HEK293 (cell line): ENCODE measurements around the gene GSG1L.

Source experiments
- CTCF ChIA-PET: fragments of 350-600 bp; formaldehyde crosslinking; extraction: SDS; loops from one replicate; lab custom pipeline; 2021; ENCODE audit warnings: antibody characterized with exemption; lab: Yijun Ruan, JAX
- POLR2A ChIA-PET: fragments of 300-600 bp; formaldehyde crosslinking; extraction: SDS; loops from one replicate; lab custom pipeline; 2020; ENCODE audit warnings: antibody characterized with exemption, inconsistent platforms; lab: Yijun Ruan, JAX
- H3K27ac ChIP-seq: fragments of 200-500 bp; sonication (Bioruptor generic); 2 replicates; pipeline ENCODE4 v1.5.1; 2014; ENCODE audit warnings: low read depth, low read length, control low read depth, inconsistent platforms; ENCODE audit errors: extremely low read depth
- H3K36me3 ChIP-seq, 2 experiments: fragments of 200-500 bp in 1 of 2; sonication (Bioruptor generic) in 1 of 2; 1 replicate in 1 of 2; 2 replicates in 1 of 2; pipeline ENCODE4 v1.5.1; 2014 to 2017; ENCODE audit warnings: inconsistent platforms in 2 of 2, low read length in 2 of 2; ENCODE audit not compliant: control insufficient read depth in 2 of 2, insufficient read depth in 1 of 2
- H3K4me1 ChIP-seq: fragments of 200-500 bp; sonication (Bioruptor generic); 2 replicates; pipeline ENCODE4 v1.5.1; 2014; ENCODE audit warnings: mild to moderate bottlenecking, low read length, inconsistent platforms; ENCODE audit not compliant: control insufficient read depth, insufficient read depth
- H3K4me3 ChIP-seq: 2 replicates; pipeline ENCODE4 v1.5.1; 2011; ENCODE audit warnings: low read depth, mild to moderate bottlenecking, control low read depth, low read length, moderate library complexity
- H3K9me3 ChIP-seq: fragments of 200-500 bp; sonication (Bioruptor generic); 2 replicates; pipeline ENCODE4 v1.5.1; 2014; ENCODE audit warnings: low read depth, low read length, inconsistent platforms; ENCODE audit not compliant: control insufficient read depth, insufficient read depth
- BCL11A ChIP-seq: fragments of 450-650 bp; formaldehyde crosslinking; IDR thresholded peaks from 2 replicates; pipeline ENCODE4 v1.5.1; 2016; ENCODE audit warnings: low read depth, missing biosample characterization, missing genetic modification characterization
- FEZF1 ChIP-seq: fragments of 450-650 bp; formaldehyde crosslinking; IDR thresholded peaks from 2 replicates; pipeline ENCODE4 v1.5.1; 2016; ENCODE audit warnings: missing biosample characterization, missing genetic modification characterization
- HOXC10 ChIP-seq: sonication (generic); formaldehyde crosslinking; IDR thresholded peaks from 2 replicates; pipeline ENCODE4 v1.8.1; 2023; ENCODE audit warnings: mild to moderate bottlenecking, missing genetic modification reagents
- KLF10 ChIP-seq: fragments of 450-650 bp; IDR thresholded peaks from 2 replicates; pipeline ENCODE4 v1.5.1; 2018; ENCODE audit warnings: missing biosample characterization, mild to moderate bottlenecking, missing genetic modification characterization
- KLF8 ChIP-seq: fragments of 450-650 bp; formaldehyde crosslinking; IDR thresholded peaks from 2 replicates; pipeline ENCODE4 v1.5.1; 2016; ENCODE audit warnings: missing biosample characterization, missing genetic modification characterization
- MEIS1 ChIP-seq: sonication (generic); formaldehyde crosslinking; IDR thresholded peaks from 2 replicates; pipeline ENCODE4 v1.8.1; 2022; ENCODE audit warnings: missing genetic modification reagents, mild to moderate bottlenecking, borderline replicate concordance
- TCF7L2 ChIP-seq: IDR thresholded peaks from 2 replicates; pipeline ENCODE4 v1.6.1; 2011; ENCODE audit warnings: low read depth, mild to moderate bottlenecking, inconsistent platforms, low read length, moderate library complexity, borderline replicate concordance
- WT1 ChIP-seq: fragments of 450-650 bp; formaldehyde crosslinking; IDR thresholded peaks from 2 replicates; pipeline ENCODE4 v1.5.1; 2016; ENCODE audit warnings: missing biosample characterization, missing genetic modification characterization
- ZNF202 ChIP-seq: fragments of 450-650 bp; formaldehyde crosslinking; IDR thresholded peaks from 2 replicates; pipeline ENCODE4 v1.5.1; 2016; ENCODE audit warnings: missing biosample characterization, missing genetic modification characterization, borderline replicate concordance
- ZNF248 ChIP-seq: fragments of 450-650 bp; formaldehyde crosslinking; IDR thresholded peaks from 2 replicates; pipeline ENCODE4 v1.5.1; 2017; ENCODE audit warnings: missing biosample characterization, missing genetic modification characterization
- ZNF292 ChIP-seq: fragments of 450-650 bp; formaldehyde crosslinking; IDR thresholded peaks from 2 replicates; pipeline ENCODE4 v1.5.1; 2016; ENCODE audit warnings: low read depth, missing biosample characterization, missing genetic modification characterization, borderline replicate concordance
- ZNF391 ChIP-seq: fragments of 450-650 bp; formaldehyde crosslinking; IDR thresholded peaks from 2 replicates; pipeline ENCODE4 v1.5.1; 2016; ENCODE audit warnings: low read depth, missing biosample characterization, missing genetic modification characterization, borderline replicate concordance
- ZNF404 ChIP-seq: fragments of 450-650 bp; formaldehyde crosslinking; IDR thresholded peaks from 2 replicates; pipeline ENCODE4 v1.5.1; 2017; ENCODE audit warnings: missing biosample characterization, missing genetic modification characterization
- ZNF433 ChIP-seq: fragments of 450-650 bp; formaldehyde crosslinking; IDR thresholded peaks from 2 replicates; pipeline ENCODE4 v1.5.1; 2016; ENCODE audit warnings: missing biosample characterization, missing genetic modification characterization, low read depth
- ZNF530 ChIP-seq: fragments of 450-650 bp; formaldehyde crosslinking; IDR thresholded peaks from 2 replicates; pipeline ENCODE4 v1.5.1; 2016; ENCODE audit warnings: low read depth, missing biosample characterization, missing genetic modification characterization
- ZNF658 ChIP-seq: fragments of 450-650 bp; formaldehyde crosslinking; IDR thresholded peaks from 2 replicates; pipeline ENCODE4; 2016; ENCODE audit warnings: missing biosample characterization, missing genetic modification characterization
- ZNF701 ChIP-seq: fragments of 450-650 bp; formaldehyde crosslinking; IDR thresholded peaks from 2 replicates; pipeline ENCODE4 v1.5.1; 2016; ENCODE audit warnings: missing biosample characterization, missing genetic modification characterization
- TF ChIP-seq, protein P1 (sequence below): fragments of 450-650 bp; formaldehyde crosslinking; IDR thresholded peaks from 2 replicates; pipeline ENCODE4 v1.5.0; 2017; ENCODE audit warnings: missing biosample characterization, missing genetic modification characterization, borderline replicate concordance
- TF ChIP-seq, protein P2 (sequence below): fragments of 450-650 bp; formaldehyde crosslinking; conservative IDR thresholded peaks from 2 replicates; pipeline ENCODE4 v1.5.1; 2016; ENCODE audit warnings: low read depth, missing biosample characterization, missing genetic modification characterization

The GSG1L gene

DNA sequence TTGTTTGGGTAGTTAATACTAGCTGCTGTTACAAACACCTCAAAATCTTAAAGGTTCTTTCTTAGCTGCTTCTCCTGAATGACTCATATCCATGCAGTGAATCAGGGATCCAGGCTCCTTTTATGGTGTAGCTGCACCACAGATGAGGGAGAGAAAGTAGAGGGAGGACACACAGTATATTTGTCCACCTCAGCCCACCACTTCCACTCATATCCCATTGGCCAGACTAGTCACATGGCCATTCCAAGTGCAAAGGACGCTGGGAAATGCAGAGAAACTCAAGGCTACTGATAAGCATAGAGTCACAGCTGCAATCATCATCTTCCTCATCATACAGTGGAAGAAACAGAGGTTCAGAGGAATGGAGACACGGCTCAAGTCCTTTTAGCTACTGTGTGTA lies 63.8 kb downstream of the GSG1L start (continued):
- TF ChIP-seq ZNF701 (tag by site-specific recombination) (no peak), ZNF391 (tag by site-specific recombination) (no peak), TCF7L2 (no peak), ZNF292 (tag by site-specific recombination) (no peak)

DNA sequence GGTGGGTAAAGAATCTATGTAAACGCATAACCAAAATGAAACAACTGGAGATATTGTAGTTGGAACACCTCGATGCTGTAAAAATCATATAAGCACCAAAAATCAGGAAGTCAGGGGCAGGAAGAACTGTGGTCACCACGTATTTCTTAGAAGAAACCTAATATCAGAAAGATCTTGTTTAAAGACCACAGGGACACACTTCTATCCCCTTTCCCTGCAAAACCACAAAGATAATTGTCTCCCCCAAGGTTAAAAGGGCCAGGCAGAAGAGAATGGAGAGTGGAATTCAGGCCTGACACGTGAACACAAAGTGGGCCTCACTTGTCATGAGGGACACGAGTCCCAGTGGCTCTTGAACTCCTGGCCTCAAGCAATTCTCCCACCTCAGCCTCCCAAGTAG lies 68.1 kb downstream of the GSG1L start:
- ChIA-PET POLR2A (no interaction called here), CTCF (no interaction called here)
- no peaks in the 10 kb centered on the region for H3K36me3 ChIP-seq
- H3K9me3 ChIP-seq, result no peaks in the 10 kb centered on the region
- no peak for TF ChIP-seq HOXC10
- H3K4me1 ChIP-seq, result no peaks in the 10 kb centered on the region
- no peak overlapping the region for H3K27ac ChIP-seq
- no peak overlapping the region for H3K4me3 ChIP-seq

DNA sequence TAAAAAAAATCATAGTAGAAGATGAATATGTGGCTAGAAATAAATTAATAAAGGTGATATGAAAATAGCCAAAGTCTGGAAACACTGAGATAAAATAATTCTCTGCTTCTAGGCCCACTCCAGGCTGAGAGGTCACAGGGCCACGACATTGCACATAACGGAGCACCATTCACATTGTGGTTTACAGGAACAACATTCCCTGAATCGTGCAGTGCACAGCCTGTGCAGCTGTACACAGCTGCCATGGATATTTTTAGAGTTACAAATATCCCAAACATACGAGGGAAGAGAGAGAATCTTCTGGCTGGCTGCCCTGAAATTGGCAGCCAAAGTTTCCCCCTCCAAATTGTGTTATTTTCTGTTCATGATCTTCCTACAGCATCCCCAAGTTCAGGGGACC lies 68.8 kb downstream of the GSG1L start:
- ChIA-PET POLR2A (no interaction called here), CTCF (no interaction called here)
- Histone ChIP-seq H3K4me3 (no peak overlapping the region), H3K27ac (no peak overlapping the region), H3K36me3 (no peaks in the 10 kb centered on the region), H3K9me3 (no peaks in the 10 kb centered on the region), H3K4me1 (no peaks in the 10 kb centered on the region)
- TF ChIP-seq, protein P1, sequence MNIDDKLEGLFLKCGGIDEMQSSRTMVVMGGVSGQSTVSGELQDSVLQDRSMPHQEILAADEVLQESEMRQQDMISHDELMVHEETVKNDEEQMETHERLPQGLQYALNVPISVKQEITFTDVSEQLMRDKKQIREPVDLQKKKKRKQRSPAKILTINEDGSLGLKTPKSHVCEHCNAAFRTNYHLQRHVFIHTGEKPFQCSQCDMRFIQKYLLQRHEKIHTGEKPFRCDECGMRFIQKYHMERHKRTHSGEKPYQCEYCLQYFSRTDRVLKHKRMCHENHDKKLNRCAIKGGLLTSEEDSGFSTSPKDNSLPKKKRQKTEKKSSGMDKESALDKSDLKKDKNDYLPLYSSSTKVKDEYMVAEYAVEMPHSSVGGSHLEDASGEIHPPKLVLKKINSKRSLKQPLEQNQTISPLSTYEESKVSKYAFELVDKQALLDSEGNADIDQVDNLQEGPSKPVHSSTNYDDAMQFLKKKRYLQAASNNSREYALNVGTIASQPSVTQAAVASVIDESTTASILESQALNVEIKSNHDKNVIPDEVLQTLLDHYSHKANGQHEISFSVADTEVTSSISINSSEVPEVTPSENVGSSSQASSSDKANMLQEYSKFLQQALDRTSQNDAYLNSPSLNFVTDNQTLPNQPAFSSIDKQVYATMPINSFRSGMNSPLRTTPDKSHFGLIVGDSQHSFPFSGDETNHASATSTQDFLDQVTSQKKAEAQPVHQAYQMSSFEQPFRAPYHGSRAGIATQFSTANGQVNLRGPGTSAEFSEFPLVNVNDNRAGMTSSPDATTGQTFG (tag by site-specific recombination), result no peak
- TF ChIP-seq ZNF404 (tag by site-specific recombination) (no peak), WT1 (no peak), KLF10 (tag by site-specific recombination) (no peak), MEIS1 (CRISPR knock-in tag) (no peak), ZNF248 (tag by site-specific recombination) (no peak), ZNF202 (tag by site-specific recombination) (no peak), KLF8 (tag by site-specific recombination) (no peak), ZNF530 (tag by site-specific recombination) (no peak), BCL11A (no peak), ZNF433 (tag by site-specific recombination) (no peak), FEZF1 (tag by site-specific recombination) (no peak), ZNF658 (tag by site-specific recombination) (no peak)
- TF ChIP-seq, protein P2, sequence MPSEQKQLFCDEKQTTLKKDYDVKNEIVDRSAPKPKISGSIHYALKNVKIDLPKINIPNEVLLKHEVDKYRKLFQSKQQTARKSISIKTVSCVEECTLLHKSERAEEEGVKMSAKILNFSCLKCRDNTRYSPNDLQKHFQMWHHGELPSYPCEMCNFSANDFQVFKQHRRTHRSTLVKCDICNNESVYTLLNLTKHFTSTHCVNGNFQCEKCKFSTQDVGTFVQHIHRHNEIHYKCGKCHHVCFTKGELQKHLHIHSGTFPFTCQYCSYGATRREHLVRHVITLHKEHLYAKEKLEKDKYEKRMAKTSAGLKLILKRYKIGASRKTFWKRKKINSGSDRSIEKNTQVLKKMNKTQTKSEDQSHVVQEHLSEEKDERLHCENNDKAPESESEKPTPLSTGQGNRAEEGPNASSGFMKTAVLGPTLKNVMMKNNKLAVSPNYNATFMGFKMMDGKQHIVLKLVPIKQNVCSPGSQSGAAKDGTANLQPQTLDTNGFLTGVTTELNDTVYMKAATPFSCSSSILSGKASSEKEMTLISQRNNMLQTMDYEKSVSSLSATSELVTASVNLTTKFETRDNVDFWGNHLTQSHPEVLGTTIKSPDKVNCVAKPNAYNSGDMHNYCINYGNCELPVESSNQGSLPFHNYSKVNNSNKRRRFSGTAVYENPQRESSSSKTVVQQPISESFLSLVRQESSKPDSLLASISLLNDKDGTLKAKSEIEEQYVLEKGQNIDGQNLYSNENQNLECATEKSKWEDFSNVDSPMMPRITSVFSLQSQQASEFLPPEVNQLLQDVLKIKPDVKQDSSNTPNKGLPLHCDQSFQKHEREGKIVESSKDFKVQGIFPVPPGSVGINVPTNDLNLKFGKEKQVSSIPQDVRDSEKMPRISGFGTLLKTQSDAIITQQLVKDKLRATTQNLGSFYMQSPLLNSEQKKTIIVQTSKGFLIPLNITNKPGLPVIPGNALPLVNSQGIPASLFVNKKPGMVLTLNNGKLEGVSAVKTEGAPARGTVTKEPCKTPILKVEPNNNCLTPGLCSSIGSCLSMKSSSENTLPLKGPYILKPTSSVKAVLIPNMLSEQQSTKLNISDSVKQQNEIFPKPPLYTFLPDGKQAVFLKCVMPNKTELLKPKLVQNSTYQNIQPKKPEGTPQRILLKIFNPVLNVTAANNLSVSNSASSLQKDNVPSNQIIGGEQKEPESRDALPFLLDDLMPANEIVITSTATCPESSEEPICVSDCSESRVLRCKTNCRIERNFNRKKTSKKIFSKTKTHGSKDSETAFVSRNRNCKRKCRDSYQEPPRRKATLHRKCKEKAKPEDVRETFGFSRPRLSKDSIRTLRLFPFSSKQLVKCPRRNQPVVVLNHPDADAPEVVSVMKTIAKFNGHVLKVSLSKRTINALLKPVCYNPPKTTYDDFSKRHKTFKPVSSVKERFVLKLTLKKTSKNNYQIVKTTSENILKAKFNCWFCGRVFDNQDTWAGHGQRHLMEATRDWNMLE, result no peak
